ENCODE measurements around the gene COX8C. TPM values are rescaled to one million over a fixed set of nuclear protein-coding genes. Genes with fewer than 3 reads are reported as not detected.

Gene COX8C
- total RNA-seq, 6 experiments from 2014 or later, result not detected

DNA sequence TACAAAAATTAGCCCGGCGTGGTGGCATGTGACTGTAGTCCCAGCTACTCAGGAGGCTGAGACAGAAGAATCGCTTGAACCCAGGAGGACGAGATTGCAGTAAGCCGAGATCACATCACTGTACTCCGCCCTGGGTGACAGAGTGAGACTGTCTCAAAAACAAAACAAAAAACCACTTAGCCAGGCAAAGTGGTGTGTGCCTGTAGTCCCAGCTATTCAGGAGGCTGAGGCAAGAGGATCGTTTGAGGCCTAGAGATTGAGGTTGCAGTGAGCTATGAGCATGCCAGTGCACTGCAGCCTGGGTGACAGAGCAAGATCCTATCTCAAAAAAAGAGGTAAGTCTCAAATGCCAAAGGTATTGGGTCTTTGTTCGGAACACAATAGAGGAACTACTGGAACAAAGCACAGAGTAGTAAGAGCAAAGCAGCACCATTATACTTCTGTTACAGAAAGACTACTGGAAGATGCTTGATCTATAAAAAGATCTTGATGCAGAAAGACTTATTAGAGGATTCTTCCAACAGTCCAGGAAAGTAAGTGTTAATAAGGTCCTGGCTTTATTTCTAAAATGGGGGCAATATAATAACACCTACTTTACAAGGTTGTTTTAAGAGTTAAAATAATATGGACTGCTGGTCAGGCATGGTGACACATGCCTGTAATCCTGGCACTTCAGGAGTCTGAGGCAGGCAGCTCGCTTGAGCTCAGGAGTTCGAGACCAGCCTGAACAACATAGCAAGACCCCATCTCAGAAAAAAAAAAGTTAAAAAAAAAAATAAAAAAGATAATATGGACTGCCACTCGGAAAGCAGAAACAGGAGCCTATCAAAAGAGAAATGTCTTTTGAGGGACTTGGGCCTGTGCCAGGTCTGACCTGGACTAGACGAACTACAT lies 44.0 kb upstream of the COX8C start:
- WGBS (ENCODE audit: insufficient coverage, low coverage, low lambda C conversion rate, missing lambda C conversion rate), result 90% methylated on average over 10 of the region's 12 CpGs
- intact Hi-C loops (cut with DNase I), result no loop called here
- Histone ChIP-seq H3K9me3 (no peaks in the 10 kb centered on the region), H3K4me3 (no peak overlapping the region), H3K27ac (no peak overlapping the region), H3K27me3 (no peaks in the 10 kb centered on the region), H3K4me1 (peaks cover 0 to 8% (median 0%) of the 10 kb centered on the region in 4 donors), H3K36me3 (no peaks in the 10 kb centered on the region)
- ATAC-seq, result no peak
- no peak for DNase-seq
- TF ChIP-seq, protein P1, sequence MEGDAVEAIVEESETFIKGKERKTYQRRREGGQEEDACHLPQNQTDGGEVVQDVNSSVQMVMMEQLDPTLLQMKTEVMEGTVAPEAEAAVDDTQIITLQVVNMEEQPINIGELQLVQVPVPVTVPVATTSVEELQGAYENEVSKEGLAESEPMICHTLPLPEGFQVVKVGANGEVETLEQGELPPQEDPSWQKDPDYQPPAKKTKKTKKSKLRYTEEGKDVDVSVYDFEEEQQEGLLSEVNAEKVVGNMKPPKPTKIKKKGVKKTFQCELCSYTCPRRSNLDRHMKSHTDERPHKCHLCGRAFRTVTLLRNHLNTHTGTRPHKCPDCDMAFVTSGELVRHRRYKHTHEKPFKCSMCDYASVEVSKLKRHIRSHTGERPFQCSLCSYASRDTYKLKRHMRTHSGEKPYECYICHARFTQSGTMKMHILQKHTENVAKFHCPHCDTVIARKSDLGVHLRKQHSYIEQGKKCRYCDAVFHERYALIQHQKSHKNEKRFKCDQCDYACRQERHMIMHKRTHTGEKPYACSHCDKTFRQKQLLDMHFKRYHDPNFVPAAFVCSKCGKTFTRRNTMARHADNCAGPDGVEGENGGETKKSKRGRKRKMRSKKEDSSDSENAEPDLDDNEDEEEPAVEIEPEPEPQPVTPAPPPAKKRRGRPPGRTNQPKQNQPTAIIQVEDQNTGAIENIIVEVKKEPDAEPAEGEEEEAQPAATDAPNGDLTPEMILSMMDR (IDR thresholded peaks at IDR 0.05), result no peak
- no peak for TF ChIP-seq POLR2A (IDR thresholded peaks at IDR 0.05)

DNA sequence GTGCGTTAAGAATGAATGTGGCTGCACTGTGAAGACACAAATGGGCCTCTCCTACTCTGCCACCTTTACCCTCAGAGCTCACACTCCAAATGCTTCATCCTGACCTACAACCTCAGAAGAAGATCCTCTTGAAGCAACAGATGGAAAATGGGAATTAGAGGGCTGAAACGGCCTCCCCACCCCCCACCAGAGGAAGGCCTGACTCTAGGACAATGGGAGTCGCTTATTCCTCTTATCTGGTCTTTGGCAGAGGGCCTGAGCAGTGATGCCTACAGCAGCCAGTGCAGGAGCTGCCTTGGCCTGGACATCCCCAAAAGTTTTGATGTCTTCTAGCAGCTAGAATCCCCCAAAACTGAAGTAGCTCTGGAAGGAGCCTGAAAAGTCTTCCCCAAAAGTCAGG lies 43.3 kb upstream of the COX8C start:
- TF ChIP-seq, protein P1 (IDR thresholded peaks at IDR 0.05), result no peak
- no peak for TF ChIP-seq POLR2A (IDR thresholded peaks at IDR 0.05)
- Histone ChIP-seq H3K27ac (no peak overlapping the region), H3K4me3 (no peak overlapping the region), H3K4me1 (peaks cover 0 to 8% (median 0%) of the 10 kb centered on the region in 4 donors), H3K27me3 (no peaks in the 10 kb centered on the region), H3K9me3 (no peaks in the 10 kb centered on the region), H3K36me3 (no peaks in the 10 kb centered on the region)
- ATAC-seq, result peak; percentile 38 to 61 (median 56)
- DNase-seq, result no peak
- WGBS (ENCODE audit: insufficient coverage, low coverage, low lambda C conversion rate, missing lambda C conversion rate), result 53% methylated on average over 3 of the region's 3 CpGs
- intact Hi-C loops (cut with DNase I), result no loop called here

DNA sequence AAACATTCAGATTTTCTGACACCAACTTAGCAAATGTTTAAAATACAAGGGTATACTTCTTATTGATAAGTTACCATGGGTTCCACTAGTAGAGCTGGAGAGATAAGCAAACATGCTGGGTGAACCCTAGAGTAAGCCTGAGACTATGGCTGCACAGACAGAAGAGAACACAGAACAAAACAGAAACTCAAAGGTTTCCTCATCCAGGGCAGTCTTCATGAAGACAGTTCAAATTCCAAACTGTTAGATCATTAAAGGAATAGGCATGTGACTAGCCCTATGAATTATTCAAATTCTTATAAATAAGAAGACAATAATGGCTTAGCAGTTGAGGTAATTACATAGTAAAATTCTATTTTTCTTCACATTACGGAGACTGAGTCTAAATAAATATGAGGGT lies 42.2 kb upstream of the COX8C start:
- Histone ChIP-seq H3K4me3 (no peak overlapping the region), H3K4me1 (peaks cover 0 to 8% (median 0%) of the 10 kb centered on the region in 4 donors), H3K9me3 (no peaks in the 10 kb centered on the region), H3K27me3 (no peaks in the 10 kb centered on the region), H3K36me3 (no peaks in the 10 kb centered on the region), H3K27ac (no peak overlapping the region)
- 85% methylated on average over 1 of the region's 1 CpG for WGBS (ENCODE audit: insufficient coverage, low coverage, low lambda C conversion rate, missing lambda C conversion rate)
- no peak for TF ChIP-seq POLR2A (IDR thresholded peaks at IDR 0.05)
- TF ChIP-seq, protein P1 (IDR thresholded peaks at IDR 0.05), result no peak
- DNase-seq (no peak), ATAC-seq (peak in 3 of 4 donors; percentile 41 to 62 (median 51))
- intact Hi-C loops (cut with DNase I), result no loop called here

DNA sequence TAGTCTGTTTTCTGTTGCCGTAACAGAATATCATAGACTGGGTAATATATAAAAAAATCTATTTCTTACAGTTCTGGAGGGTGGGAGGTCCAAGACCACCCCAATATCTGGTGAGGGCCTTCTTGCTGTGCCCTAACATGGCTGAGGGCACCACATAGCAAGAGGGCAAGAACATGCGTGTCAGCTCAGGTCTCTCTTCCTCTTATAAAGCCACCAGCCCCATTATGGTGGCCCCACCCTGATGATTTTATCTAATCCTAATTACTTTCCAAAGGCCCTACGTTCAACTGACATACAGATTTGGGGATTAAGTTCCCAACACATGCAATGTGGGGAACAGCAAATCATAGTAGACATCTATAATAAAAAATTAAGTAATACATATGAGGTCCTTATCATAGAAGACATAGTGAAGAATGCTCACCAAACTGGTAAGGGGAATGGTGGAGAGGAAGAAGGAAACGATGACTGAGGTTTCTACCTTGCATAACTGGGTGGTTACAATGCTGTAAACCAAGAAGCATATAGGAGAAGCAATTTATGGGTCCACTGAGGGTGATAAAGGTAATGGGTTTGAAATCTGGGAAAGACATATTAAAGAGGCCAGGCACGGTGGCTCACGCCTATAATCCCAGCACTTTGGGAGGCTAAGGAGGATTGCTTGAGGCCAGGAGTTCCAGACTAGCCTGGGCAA lies 41.1 kb upstream of the COX8C start:
- ATAC-seq, result no peak

More for the DNA sequence above, 41.1 kb upstream of the COX8C start:
- Histone ChIP-seq H3K9me3 (no peaks in the 10 kb centered on the region), H3K4me3 (no peak overlapping the region), H3K27me3 (no peaks in the 10 kb centered on the region), H3K27ac (no peak overlapping the region), H3K36me3 (no peaks in the 10 kb centered on the region), H3K4me1 (peaks cover 0 to 8% (median 0%) of the 10 kb centered on the region in 4 donors)
- TF ChIP-seq POLR2A (IDR thresholded peaks at IDR 0.05), result no peak
- TF ChIP-seq, protein P1 (IDR thresholded peaks at IDR 0.05), result no peak
- intact Hi-C loops (cut with DNase I), result no loop called here
- 56% methylated on average over 5 of the region's 6 CpGs for WGBS (ENCODE audit: insufficient coverage, low coverage, low lambda C conversion rate, missing lambda C conversion rate)
- DNase-seq, result no peak

Data from right lobe of liver (tissue), 6 donors.